ENCODE data around the gene E2F4. TPM values are rescaled to one million over a fixed set of nuclear protein-coding genes. Genes with fewer than 3 reads are reported as not detected.
A peak's percentile ranks its signal among the peaks of the same experiment; 100 is the strongest.

E2F4 gene
- total and polyA plus RNA-seq, 10 of the 15 experiments (the other 5 are each of a cell fraction or from before 2014, with no cell fraction given) = 11.7 to 132 (median 95.9) TPM

DNA sequence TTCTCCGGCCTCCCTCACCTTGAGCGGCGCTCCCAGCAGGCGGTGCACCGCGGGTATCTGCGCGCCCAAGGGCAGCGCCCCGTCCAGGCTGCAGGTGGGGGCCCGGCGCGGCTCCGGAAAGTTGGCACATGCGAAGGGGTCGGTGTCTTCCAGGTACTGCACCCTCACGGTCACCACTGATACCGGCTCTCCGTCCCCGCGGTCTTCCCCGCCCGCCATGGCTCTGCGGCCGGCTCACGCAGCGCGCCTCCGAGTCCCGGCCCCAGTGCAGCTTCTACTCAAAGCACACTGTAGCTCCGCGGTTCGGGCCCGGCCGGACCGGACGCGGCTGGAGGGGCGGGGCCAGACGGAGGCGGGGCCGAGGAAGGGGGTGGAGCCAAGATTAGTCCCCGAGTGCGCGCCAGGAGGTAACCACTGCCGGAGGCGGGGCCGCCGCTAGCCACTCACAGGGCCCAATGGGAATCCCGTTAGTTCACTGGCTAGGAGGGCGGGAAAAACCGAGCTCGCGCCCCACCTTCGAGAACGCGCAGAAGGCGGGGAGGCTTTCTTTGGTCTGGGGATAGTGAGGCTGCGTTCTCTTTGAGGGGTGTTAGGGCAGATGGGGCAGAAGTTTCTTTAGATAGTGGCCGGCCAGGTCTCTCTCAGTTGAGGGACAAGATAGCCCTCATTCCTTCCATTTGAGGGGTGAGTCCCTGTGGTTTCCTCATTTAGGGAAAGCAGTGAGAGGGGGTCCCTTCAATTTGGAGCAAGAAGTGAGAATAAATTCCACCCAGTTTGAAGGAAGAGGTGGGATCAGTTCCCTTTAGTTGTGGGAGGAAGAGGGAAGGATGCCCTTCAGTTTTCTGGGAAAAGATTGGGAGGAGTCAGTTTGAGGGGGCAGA lies 55.5 kb downstream of the E2F4 start, which contains the start of gene FHOD1 (continued):
- TF ChIP-seq, protein P1, sequence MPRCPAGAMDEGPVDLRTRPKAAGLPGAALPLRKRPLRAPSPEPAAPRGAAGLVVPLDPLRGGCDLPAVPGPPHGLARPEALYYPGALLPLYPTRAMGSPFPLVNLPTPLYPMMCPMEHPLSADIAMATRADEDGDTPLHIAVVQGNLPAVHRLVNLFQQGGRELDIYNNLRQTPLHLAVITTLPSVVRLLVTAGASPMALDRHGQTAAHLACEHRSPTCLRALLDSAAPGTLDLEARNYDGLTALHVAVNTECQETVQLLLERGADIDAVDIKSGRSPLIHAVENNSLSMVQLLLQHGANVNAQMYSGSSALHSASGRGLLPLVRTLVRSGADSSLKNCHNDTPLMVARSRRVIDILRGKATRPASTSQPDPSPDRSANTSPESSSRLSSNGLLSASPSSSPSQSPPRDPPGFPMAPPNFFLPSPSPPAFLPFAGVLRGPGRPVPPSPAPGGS (IDR thresholded peaks at IDR 0.05; ENCODE audit: borderline replicate concordance, insufficient read depth, low read depth, low read length, poor library complexity, severe bottlenecking) = no peak
- TF ChIP-seq SMARCA5 (IDR thresholded peaks at IDR 0.05) (no peak), GATAD2B (conservative IDR thresholded peaks at IDR 0.05; ENCODE audit: low read depth) (peak; percentile 40; the same call in 1 of the 2 replicates), CREM (IDR thresholded peaks at IDR 0.05; ENCODE audit: low read depth) (no peak; the same call in 1 of the 2 replicates), POLR2A (IDR thresholded peaks at IDR 0.05; ENCODE audit: low read depth, low read length) (peak; percentile 86), E2F4 (IDR thresholded peaks at IDR 0.05; ENCODE audit: low read depth, low read length) (peak; percentile 89), BHLHE40 (IDR thresholded peaks at IDR 0.05; ENCODE audit: borderline replicate concordance in 1 of 2, low read depth in 2 of 2, low read length in 1 of 2) (peak in 1 of 2 experiments; percentile 69; a peak in 2 of 4 replicates), JUND (IDR thresholded peaks at IDR 0.05; ENCODE audit: low read depth, low read length) (no peak), SUPT20H (IDR thresholded peaks at IDR 0.05; ENCODE audit: borderline replicate concordance, control insufficient read depth, low read depth, low read length) (no peak), RUNX3 (IDR thresholded peaks at IDR 0.05; ENCODE audit: low read length) (no peak), NKRF (conservative IDR thresholded peaks at IDR 0.05) (peak; percentile 82), SIN3A (IDR thresholded peaks at IDR 0.05; ENCODE audit: low read depth, low read length) (peak; percentile 62; the same call in 1 of the 2 replicates), DPF2 (IDR thresholded peaks at IDR 0.05) (peak; percentile 56; the same call in 1 of the 2 replicates), SP1 (IDR thresholded peaks at IDR 0.05; ENCODE audit: low read depth, low read length) (peak; percentile 78), YY1 (IDR thresholded peaks at IDR 0.05; ENCODE audit: low read depth, low read length) (peak; percentile 29; the same call in 1 of the 2 replicates), POLR2AphosphoS5 (IDR thresholded peaks at IDR 0.05; ENCODE audit: low read length) (0 out of 2 replicates have a peak, but pooled peaks have one; percentile 54), CTCF (IDR thresholded peaks at IDR 0.05 in 2 of 3, conservative IDR thresholded peaks at IDR 0.05 in 1 of 3; ENCODE audit: control insufficient read depth in 2 of 3, extremely low read depth in 1 of 3, insufficient read depth in 1 of 3, low read depth in 3 of 3, low read length in 3 of 3) (no peak)
- TF ChIP-seq, protein P2, sequence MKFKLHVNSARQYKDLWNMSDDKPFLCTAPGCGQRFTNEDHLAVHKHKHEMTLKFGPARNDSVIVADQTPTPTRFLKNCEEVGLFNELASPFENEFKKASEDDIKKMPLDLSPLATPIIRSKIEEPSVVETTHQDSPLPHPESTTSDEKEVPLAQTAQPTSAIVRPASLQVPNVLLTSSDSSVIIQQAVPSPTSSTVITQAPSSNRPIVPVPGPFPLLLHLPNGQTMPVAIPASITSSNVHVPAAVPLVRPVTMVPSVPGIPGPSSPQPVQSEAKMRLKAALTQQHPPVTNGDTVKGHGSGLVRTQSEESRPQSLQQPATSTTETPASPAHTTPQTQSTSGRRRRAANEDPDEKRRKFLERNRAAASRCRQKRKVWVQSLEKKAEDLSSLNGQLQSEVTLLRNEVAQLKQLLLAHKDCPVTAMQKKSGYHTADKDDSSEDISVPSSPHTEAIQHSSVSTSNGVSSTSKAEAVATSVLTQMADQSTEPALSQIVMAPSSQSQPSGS (IDR thresholded peaks at IDR 0.05; ENCODE audit: low read length) = no peak
- TF ChIP-seq, protein P3, sequence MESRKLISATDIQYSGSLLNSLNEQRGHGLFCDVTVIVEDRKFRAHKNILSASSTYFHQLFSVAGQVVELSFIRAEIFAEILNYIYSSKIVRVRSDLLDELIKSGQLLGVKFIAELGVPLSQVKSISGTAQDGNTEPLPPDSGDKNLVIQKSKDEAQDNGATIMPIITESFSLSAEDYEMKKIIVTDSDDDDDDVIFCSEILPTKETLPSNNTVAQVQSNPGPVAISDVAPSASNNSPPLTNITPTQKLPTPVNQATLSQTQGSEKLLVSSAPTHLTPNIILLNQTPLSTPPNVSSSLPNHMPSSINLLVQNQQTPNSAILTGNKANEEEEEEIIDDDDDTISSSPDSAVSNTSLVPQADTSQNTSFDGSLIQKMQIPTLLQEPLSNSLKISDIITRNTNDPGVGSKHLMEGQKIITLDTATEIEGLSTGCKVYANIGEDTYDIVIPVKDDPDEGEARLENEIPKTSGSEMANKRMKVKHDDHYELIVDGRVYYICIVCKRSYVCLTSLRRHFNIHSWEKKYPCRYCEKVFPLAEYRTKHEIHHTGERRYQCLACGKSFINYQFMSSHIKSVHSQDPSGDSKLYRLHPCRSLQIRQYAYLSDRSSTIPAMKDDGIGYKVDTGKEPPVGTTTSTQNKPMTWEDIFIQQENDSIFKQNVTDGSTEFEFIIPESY (IDR thresholded peaks at IDR 0.05) = no peak
